Endothelial cell of umbilical vein (primary cell): ENCODE results near the gene TBCD. TPM values are rescaled to one million over a fixed set of nuclear protein-coding genes. Genes with fewer than 3 reads are reported as not detected.

Experiments used
- BruUV-seq: library from RNA; stranded (reverse); fragments of 400-500 nt; replicated peaks from 2 replicates; lab custom pipeline; 2021; lab: Mats Ljungman, UMichigan
- CTCF ChIA-PET: fragments of 300-600, 350-600 bp; sonication (Branson Sonifier 250); formaldehyde crosslinking; loops from one replicate; lab custom pipeline; 2021; ENCODE audit warnings: antibody characterized with exemption, inconsistent platforms; lab: Charles Lee
- POLR2A ChIA-PET: fragments of 300-600, 350-600 bp; sonication (Branson Sonifier 250); formaldehyde crosslinking; loops from one replicate; lab custom pipeline; 2021; ENCODE audit warnings: antibody characterized with exemption, inconsistent platforms; lab: Charles Lee
- DNase-seq: peaks from one replicate; pipeline ENCODE4 v3.0.0-alpha.2; 2011; ENCODE audit warnings: low read depth, low spot score
- FAIRE-seq: peaks from 2 replicates; lab custom pipeline; 2011; peaks lifted over from hg19 to GRCh38; lab: Jason Lieb, UNC
- H2AFZ ChIP-seq: 2 replicates; pipeline ENCODE4 v1.6.0; 2012; ENCODE audit warnings: low read depth, low read length, control low read depth, inconsistent platforms
- H3K27ac ChIP-seq: 2 replicates; pipeline ENCODE4 v1.5.1; 2011; ENCODE audit warnings: low read depth, mild to moderate bottlenecking, control low read depth, low read length, moderate library complexity; ENCODE audit not compliant: insufficient read depth
- H3K27me3 ChIP-seq, 2 experiments: 2 replicates each; pipeline versions ENCODE4 v1.6.0 to v1.6.1; 2011; ENCODE audit warnings: low read length in 2 of 2, mixed read lengths in 1 of 2; ENCODE audit not compliant: control insufficient read depth in 2 of 2, insufficient read depth in 2 of 2
- H3K36me3 ChIP-seq, 2 experiments: 2 replicates in 1 of 2; 3 replicates in 1 of 2; pipeline ENCODE4 v1.5.1; 2011; ENCODE audit warnings: low read length in 2 of 2, mild to moderate bottlenecking in 1 of 2, moderate library complexity in 1 of 2; ENCODE audit not compliant: control insufficient read depth in 2 of 2, insufficient read depth in 2 of 2; ENCODE audit errors: extremely low read depth in 1 of 2
- H3K4me1 ChIP-seq: 3 replicates; pipeline ENCODE4 v1.5.1; 2011; ENCODE audit warnings: mild to moderate bottlenecking, low read length; ENCODE audit not compliant: control insufficient read depth, insufficient read depth; ENCODE audit errors: extremely low read depth
- H3K4me2 ChIP-seq: 2 replicates; pipeline ENCODE4 v1.6.1; 2011; ENCODE audit warnings: low read length, control low read depth, mixed read lengths; ENCODE audit not compliant: insufficient read depth
- H3K4me3 ChIP-seq, 3 experiments: fragments of 200-600 bp in 1 of 3; sonication (generic), shearing (Covaris generic) in 1 of 3; replicated peaks in 1 of 3; 2 replicates each; pipeline ENCODE4 v1.5.1; 2011 to 2016; ENCODE audit warnings: control low read depth in 3 of 3, low read length in 3 of 3, mild to moderate bottlenecking in 2 of 3, inconsistent platforms in 1 of 3, low read depth in 1 of 3, moderate library complexity in 1 of 3; ENCODE audit not compliant: insufficient read depth in 1 of 3
- H3K79me2 ChIP-seq: 2 replicates; pipeline ENCODE4 v1.6.0; 2012; ENCODE audit warnings: low read length, inconsistent platforms; ENCODE audit not compliant: control insufficient read depth, insufficient read depth
- H3K9ac ChIP-seq: replicated peaks from 2 replicates; pipeline ENCODE3; 2011; ENCODE audit warnings: low read length, control low read depth; ENCODE audit not compliant: insufficient read depth; ENCODE audit errors: extremely low read depth
- H3K9me1 ChIP-seq: replicated peaks from 3 replicates; pipeline ENCODE4 v1.6.0; 2011; ENCODE audit warnings: mild to moderate bottlenecking, low read length; ENCODE audit not compliant: control insufficient read depth, insufficient read depth; ENCODE audit errors: extremely low read depth
- H3K9me3 ChIP-seq: replicated peaks from 2 replicates; pipeline ENCODE4 v1.5.1; 2012; ENCODE audit warnings: low read length, inconsistent platforms; ENCODE audit not compliant: control insufficient read depth, insufficient read depth
- H4K20me1 ChIP-seq: replicated peaks from 2 replicates; pipeline ENCODE3; 2011; ENCODE audit warnings: mild to moderate bottlenecking, low read length; ENCODE audit not compliant: control insufficient read depth, insufficient read depth; ENCODE audit errors: extremely low read depth
- EZH2 ChIP-seq: IDR thresholded peaks from 2 replicates; pipeline ENCODE4 v1.6.1; 2012; ENCODE audit warnings: borderline replicate concordance, low read depth, mild to moderate bottlenecking, moderate library complexity, low read length, inconsistent platforms; ENCODE audit not compliant: severe bottlenecking
- FOS ChIP-seq: IDR thresholded peaks from 2 replicates; pipeline ENCODE4 v1.6.1; 2011; ENCODE audit warnings: mild to moderate bottlenecking, low read length, moderate library complexity, borderline replicate concordance; ENCODE audit not compliant: insufficient read depth
- GATA2 ChIP-seq: IDR thresholded peaks from 2 replicates; pipeline ENCODE4 v1.7.0; 2011; ENCODE audit warnings: low read depth, mild to moderate bottlenecking, moderate library complexity, mixed read lengths, low read length; ENCODE audit not compliant: insufficient read length, insufficient read depth
- JUN ChIP-seq: IDR thresholded peaks from 2 replicates; pipeline ENCODE4 v1.6.1; 2011; ENCODE audit warnings: borderline replicate concordance, low read depth; ENCODE audit not compliant: insufficient read length, insufficient read depth
- MYC ChIP-seq: IDR thresholded peaks from one replicate; pipeline ENCODE4 v1.6.1; 2011; ENCODE audit warnings: mild to moderate bottlenecking, low read depth, low read length
- POLR2A ChIP-seq: IDR thresholded peaks from 2 replicates; pipeline ENCODE4 v1.6.1; 2012; ENCODE audit warnings: low read depth, mild to moderate bottlenecking, control low read depth, low read length
- POLR2AphosphoS5 ChIP-seq: IDR thresholded peaks from 2 replicates; pipeline ENCODE4 v1.6.1; 2012; ENCODE audit warnings: low read depth, mild to moderate bottlenecking, control low read depth, low read length, moderate library complexity; ENCODE audit not compliant: insufficient read depth
- dilution Hi-C: fragments of 300-500 bp; cut with MboI; formaldehyde crosslinking; loops from one replicate; pipeline ENCODE4 v1.15.0; 2019; ENCODE audit warnings: low sequenced_read_pairs; ENCODE audit not compliant: extremely low pct_ligation_motif_present
- intact Hi-C: fragments of 100-400 bp; cut with micrococcal nuclease; formaldehyde crosslinking; loops from one replicate; pipeline ENCODE4 v1.10.0; 2022
- polyA plus RNA-seq, 4 experiments: library from polyadenylated mRNA; depleted of rRNA in 3 of 4; stranded (reverse) in 3 of 4; unstranded in 1 of 4; fragments of >200 nt; gene quantifications; 2 replicates each; pipeline versions ENCODE4 v1.2.1 to v1.2.3, GENCODE V29; 2011 to 2012; ENCODE audit warnings: missing spikeins in 1 of 4
- total RNA-seq: library from RNA; stranded (reverse); gene quantifications from 2 replicates; pipeline ENCODE4 v1.2.3, GENCODE V29; 2021
- TF ChIP-seq, protein P1 (sequence below): IDR thresholded peaks from 2 replicates; pipeline ENCODE4 v1.6.1; 2011; ENCODE audit not compliant: insufficient read depth, insufficient read length
- TF ChIP-seq, protein P2 (sequence below), 2 donors: IDR thresholded peaks; 1 replicate in 1 of 2; 2 replicates in 1 of 2; pipeline ENCODE4 v1.5.1; 2011; ENCODE audit warnings: low read length in 2 of 2, mild to moderate bottlenecking in 2 of 2, moderate library complexity in 2 of 2, control low read depth in 1 of 2, inconsistent platforms in 1 of 2, low read depth in 1 of 2; ENCODE audit not compliant: insufficient read depth in 1 of 2; ENCODE audit errors: extremely low read depth in 1 of 2

The TBCD gene
- total and polyA plus RNA-seq, 2 donors (not counting 3 experiments of a cell fraction or from before 2014, with no cell fraction given) = 121 to 145 TPM

DNA sequence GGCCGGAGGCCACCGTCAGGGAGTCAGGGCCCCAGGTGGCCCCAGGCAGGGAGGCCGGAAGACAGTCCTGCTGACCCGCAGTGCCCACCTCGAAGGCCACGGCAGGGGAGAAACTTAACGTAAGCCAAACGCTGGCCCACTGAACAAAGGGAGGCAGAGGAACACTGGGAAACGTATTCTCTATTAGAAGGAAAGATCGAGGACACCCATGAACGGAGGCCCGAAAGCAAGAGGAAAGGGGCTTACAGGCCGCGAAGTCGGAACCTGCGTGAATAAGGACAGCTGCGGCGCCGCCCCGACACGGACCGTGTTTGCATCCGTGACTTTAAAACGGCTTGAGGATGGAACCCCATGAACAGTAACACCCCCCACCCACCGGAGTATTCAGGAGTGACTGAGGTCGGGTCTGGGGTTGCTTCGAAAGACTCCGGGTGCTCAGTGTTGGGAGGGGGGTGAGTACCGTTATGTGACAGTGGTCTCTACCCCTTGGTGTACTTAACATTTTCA lies 225.2 kb downstream of the TBCD start:
- TF ChIP-seq, protein P1, sequence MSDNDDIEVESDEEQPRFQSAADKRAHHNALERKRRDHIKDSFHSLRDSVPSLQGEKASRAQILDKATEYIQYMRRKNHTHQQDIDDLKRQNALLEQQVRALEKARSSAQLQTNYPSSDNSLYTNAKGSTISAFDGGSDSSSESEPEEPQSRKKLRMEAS = no peak
- TF ChIP-seq, protein P2, sequence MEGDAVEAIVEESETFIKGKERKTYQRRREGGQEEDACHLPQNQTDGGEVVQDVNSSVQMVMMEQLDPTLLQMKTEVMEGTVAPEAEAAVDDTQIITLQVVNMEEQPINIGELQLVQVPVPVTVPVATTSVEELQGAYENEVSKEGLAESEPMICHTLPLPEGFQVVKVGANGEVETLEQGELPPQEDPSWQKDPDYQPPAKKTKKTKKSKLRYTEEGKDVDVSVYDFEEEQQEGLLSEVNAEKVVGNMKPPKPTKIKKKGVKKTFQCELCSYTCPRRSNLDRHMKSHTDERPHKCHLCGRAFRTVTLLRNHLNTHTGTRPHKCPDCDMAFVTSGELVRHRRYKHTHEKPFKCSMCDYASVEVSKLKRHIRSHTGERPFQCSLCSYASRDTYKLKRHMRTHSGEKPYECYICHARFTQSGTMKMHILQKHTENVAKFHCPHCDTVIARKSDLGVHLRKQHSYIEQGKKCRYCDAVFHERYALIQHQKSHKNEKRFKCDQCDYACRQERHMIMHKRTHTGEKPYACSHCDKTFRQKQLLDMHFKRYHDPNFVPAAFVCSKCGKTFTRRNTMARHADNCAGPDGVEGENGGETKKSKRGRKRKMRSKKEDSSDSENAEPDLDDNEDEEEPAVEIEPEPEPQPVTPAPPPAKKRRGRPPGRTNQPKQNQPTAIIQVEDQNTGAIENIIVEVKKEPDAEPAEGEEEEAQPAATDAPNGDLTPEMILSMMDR (IDR thresholded peaks at IDR 0.05; ENCODE audit: extremely low read depth in 1 of 2, insufficient read depth in 1 of 2, low read depth in 1 of 2, low read length in 2 of 2) = no peak
- TF ChIP-seq POLR2AphosphoS5 (no peak), POLR2A (no peak), GATA2 (no peak), JUN (no peak), MYC (no peak), FOS (no peak), EZH2 (no peak)
- no peak overlapping the region for H3K27ac ChIP-seq
- H3K4me2 ChIP-seq = no peak overlapping the region
- intact Hi-C loops = no loop called here
- no peaks in the 10 kb centered on the region for H3K9me3 ChIP-seq
- DNase-seq (no peak), FAIRE-seq (no peak)
- ChIA-PET CTCF (no interaction called here), POLR2A (no interaction called here)
- H3K79me2 ChIP-seq = no peaks in the 10 kb centered on the region
- no peak overlapping the region for H3K4me3 ChIP-seq
- H2AFZ ChIP-seq = no peak overlapping the region
- H3K36me3 ChIP-seq = no peaks in the 10 kb centered on the region
- dilution Hi-C loops = no loop called here
- no peaks in the 10 kb centered on the region for H3K9me1 ChIP-seq
- BruUV-seq = no TSS peak
- no peaks in the 10 kb centered on the region for H3K27me3 ChIP-seq
- no peaks in the 10 kb centered on the region for H3K4me1 ChIP-seq
- no peaks in the 10 kb centered on the region for H4K20me1 ChIP-seq
- no peak overlapping the region for H3K9ac ChIP-seq
